ENCODE results near the gene GLB1L3. TPM values are rescaled to one million over a fixed set of nuclear protein-coding genes. Genes with fewer than 3 reads are reported as not detected.

The GLB1L3 gene
- total and polyA plus RNA-seq, 5 donors from 2014 or later: 2.0 to 3.0 (median 2.3) TPM

DNA sequence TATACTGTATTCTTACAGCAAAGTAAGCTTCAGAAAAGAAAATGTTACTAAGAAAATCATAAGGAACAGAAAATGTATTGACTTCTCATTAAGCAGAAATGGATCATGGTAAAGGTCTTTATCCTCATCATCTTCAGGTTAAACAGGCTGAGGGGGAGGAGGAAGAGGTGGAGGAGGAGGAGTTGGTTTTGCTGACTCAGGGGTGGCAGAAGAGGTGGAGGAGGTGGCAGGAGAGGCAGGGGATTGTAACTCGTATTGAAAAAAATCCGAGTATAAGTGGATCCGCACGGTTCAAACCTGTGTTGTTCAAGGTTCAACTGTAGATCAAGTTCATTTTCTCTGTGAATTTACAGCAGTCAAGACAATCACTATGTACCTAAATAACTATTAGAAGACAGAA lies 13.0 kb downstream of the GLB1L3 start:
- H3K27ac Mint-ChIP-seq: no peak overlapping the region
- H3K9me3 ChIP-seq (ENCODE audit: control insufficient read depth in 2 of 2, low read length in 2 of 2): no peaks in the 10 kb centered on the region

DNA sequence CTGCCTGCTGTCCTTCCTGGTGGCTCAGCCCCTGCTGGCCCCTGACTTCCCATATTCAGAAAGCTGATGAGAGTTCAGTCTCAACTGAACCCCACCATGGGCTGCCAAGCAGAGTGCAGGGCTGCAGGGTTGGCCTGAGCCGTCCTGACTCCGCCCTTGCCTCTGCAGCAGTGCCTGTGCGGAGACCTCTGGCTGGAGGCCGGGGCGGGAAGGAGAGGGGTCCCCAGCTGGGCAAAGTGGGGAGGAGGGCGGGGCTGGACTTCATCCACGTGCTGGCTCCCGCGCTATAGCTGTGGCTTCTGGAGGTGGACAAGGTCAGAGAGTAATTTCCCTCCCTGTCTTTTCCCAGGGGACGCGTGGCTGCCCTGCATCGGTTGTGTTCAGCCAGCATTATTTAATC lies 13.6 kb downstream of the GLB1L3 start:
- no peaks in the 10 kb centered on the region for H3K27me3 ChIP-seq (ENCODE audit: control insufficient read depth, insufficient read depth, low read length)
- no peaks in the 10 kb centered on the region for H3K4me1 ChIP-seq (ENCODE audit: control insufficient read depth, insufficient read depth, low read length, poor library complexity, severe bottlenecking)
- H3K4me3 Mint-ChIP-seq: no peak overlapping the region
- no peak overlapping the region for H3K4me3 ChIP-seq (ENCODE audit: low read depth, low read length)
- H3K27me3 Mint-ChIP-seq: peaks cover 9% of the 10 kb centered on the region
- no peaks in the 10 kb centered on the region for H3K36me3 ChIP-seq (ENCODE audit: control insufficient read depth, insufficient read depth, low read length)
- ATAC-seq (ENCODE audit: low read depth in 2 of 2): no peak
- H3K9me3 ChIP-seq (ENCODE audit: control insufficient read depth in 2 of 2, low read length in 2 of 2): no peaks in the 10 kb centered on the region
- DNase-seq: no peak
- no peaks in the 10 kb centered on the region for H3K9me3 Mint-ChIP-seq
- no peaks in the 10 kb centered on the region for H3K36me3 Mint-ChIP-seq
- H3K27ac ChIP-seq (ENCODE audit: insufficient read depth, low read length, poor library complexity, severe bottlenecking): no peak overlapping the region
- H3K27ac Mint-ChIP-seq: no peak overlapping the region
- H3K4me1 Mint-ChIP-seq: no peaks in the 10 kb centered on the region

More for the DNA sequence above, 13.0 kb downstream of the GLB1L3 start:
- no peaks in the 10 kb centered on the region for H3K36me3 ChIP-seq (ENCODE audit: control insufficient read depth, insufficient read depth, low read length)
- Mint-ChIP-seq H3K9me3 (no peaks in the 10 kb centered on the region), H3K36me3 (no peaks in the 10 kb centered on the region), H3K27me3 (peaks cover 9% of the 10 kb centered on the region), H3K4me1 (no peaks in the 10 kb centered on the region), H3K4me3 (no peak overlapping the region)
- no peak for DNase-seq
- H3K4me3 ChIP-seq (ENCODE audit: low read depth, low read length): no peak overlapping the region
- H3K4me1 ChIP-seq (ENCODE audit: control insufficient read depth, insufficient read depth, low read length, poor library complexity, severe bottlenecking): no peaks in the 10 kb centered on the region
- H3K27me3 ChIP-seq (ENCODE audit: control insufficient read depth, insufficient read depth, low read length): no peaks in the 10 kb centered on the region
- H3K27ac ChIP-seq (ENCODE audit: insufficient read depth, low read length, poor library complexity, severe bottlenecking): no peak overlapping the region
- no peak for ATAC-seq (ENCODE audit: low read depth in 2 of 2)

DNA sequence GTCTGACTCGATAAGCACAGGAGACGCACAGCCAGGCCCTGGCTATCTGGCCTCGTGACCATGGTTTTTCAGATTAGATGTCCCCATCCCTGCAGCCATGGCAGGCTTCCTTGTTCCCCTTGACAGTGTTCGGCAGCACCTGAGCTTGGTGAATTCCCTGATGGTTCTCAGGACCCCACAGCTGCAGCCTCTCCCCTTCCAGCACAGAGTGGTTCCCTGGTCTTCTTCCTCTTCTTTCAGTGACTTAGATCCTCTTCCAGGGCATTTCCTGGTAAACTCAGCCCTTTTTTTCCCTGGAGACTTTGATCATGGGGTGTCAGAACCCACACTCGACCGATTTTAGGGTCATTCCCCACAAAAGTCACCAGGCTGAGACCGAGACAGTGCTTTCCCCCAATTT lies 14.5 kb downstream of the GLB1L3 start:
- Mint-ChIP-seq H3K36me3 (no peaks in the 10 kb centered on the region), H3K9me3 (no peaks in the 10 kb centered on the region), H3K4me1 (no peaks in the 10 kb centered on the region), H3K4me3 (no peak overlapping the region), H3K27ac (peak overlapping the region in 2 of 3 donors; percentile 27 to 37), H3K27me3 (peaks cover 9% of the 10 kb centered on the region)
- H3K4me1 ChIP-seq (ENCODE audit: control insufficient read depth, insufficient read depth, low read length, poor library complexity, severe bottlenecking): no peaks in the 10 kb centered on the region
- H3K27me3 ChIP-seq (ENCODE audit: control insufficient read depth, insufficient read depth, low read length): no peaks in the 10 kb centered on the region
- DNase-seq (no peak), ATAC-seq (ENCODE audit: low read depth in 2 of 2) (no peak)
- no peaks in the 10 kb centered on the region for H3K36me3 ChIP-seq (ENCODE audit: control insufficient read depth, insufficient read depth, low read length)
- H3K9me3 ChIP-seq (ENCODE audit: control insufficient read depth in 2 of 2, low read length in 2 of 2): no peaks in the 10 kb centered on the region
- H3K27ac ChIP-seq (ENCODE audit: insufficient read depth, low read length, poor library complexity, severe bottlenecking): no peak overlapping the region
- no peak overlapping the region for H3K4me3 ChIP-seq (ENCODE audit: low read depth, low read length)

DNA sequence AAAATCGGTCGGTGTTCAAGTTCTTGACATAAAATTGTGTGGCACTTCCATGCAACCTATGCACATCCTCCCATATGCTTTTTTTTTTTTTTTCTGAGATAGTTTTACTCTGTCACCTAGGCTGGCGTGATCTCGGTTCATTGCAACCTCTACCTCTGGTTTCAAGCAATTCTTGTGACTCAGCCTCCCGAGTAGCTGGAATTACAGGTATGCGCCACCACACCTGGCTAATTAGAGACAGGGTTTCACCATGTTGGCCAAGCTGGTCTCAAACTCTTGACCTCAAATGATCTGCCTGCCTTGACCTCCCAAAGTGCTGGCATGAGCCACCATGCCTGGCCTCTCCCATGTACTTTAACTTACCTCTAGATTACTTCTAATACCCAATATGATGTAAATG lies 15.0 kb downstream of the GLB1L3 start:
- H3K9me3 ChIP-seq (ENCODE audit: control insufficient read depth in 2 of 2, low read length in 2 of 2): no peaks in the 10 kb centered on the region
- no peak overlapping the region for H3K4me3 ChIP-seq (ENCODE audit: low read depth, low read length)
- H3K27me3 ChIP-seq (ENCODE audit: control insufficient read depth, insufficient read depth, low read length): no peaks in the 10 kb centered on the region
- ATAC-seq (ENCODE audit: low read depth in 2 of 2) (no peak), DNase-seq (no peak)
- Mint-ChIP-seq H3K9me3 (no peaks in the 10 kb centered on the region), H3K36me3 (no peaks in the 10 kb centered on the region), H3K4me1 (no peaks in the 10 kb centered on the region), H3K27ac (peak overlapping the region in 1 of 3 donors; percentile 27), H3K4me3 (no peak overlapping the region), H3K27me3 (peaks cover 9% of the 10 kb centered on the region)
- H3K4me1 ChIP-seq (ENCODE audit: control insufficient read depth, insufficient read depth, low read length, poor library complexity, severe bottlenecking): no peaks in the 10 kb centered on the region
- H3K27ac ChIP-seq (ENCODE audit: insufficient read depth, low read length, poor library complexity, severe bottlenecking): no peak overlapping the region
- no peaks in the 10 kb centered on the region for H3K36me3 ChIP-seq (ENCODE audit: control insufficient read depth, insufficient read depth, low read length)

DNA sequence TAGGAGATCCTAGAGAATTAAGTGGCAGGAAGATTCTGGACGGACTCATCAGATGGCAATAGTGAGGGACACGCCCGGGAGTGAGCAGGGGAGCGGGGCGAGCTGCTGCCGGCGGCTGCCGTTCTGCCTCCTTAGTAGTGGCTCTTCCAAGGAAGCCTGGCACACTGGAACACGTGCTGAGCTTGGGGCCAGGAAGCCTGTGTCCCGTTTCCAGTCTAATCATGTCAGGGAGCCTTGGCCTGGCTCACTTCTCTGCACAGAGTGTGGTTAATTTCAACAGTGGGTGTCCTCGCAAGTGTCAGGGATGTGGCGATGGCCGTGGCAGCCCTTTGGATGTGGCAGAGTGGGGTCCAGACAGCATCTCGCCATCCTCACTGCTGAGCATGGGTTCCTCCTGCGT lies 16.5 kb downstream of the GLB1L3 start:
- ATAC-seq (ENCODE audit: low read depth in 2 of 2) (no peak), DNase-seq (no peak)
- Histone ChIP-seq H3K9me3 (ENCODE audit: control insufficient read depth in 2 of 2, low read length in 2 of 2) (no peaks in the 10 kb centered on the region), H3K27me3 (ENCODE audit: control insufficient read depth, insufficient read depth, low read length) (no peaks in the 10 kb centered on the region), H3K36me3 (ENCODE audit: control insufficient read depth, insufficient read depth, low read length) (no peaks in the 10 kb centered on the region), H3K27ac (ENCODE audit: insufficient read depth, low read length, poor library complexity, severe bottlenecking) (no peak overlapping the region), H3K4me3 (ENCODE audit: low read depth, low read length) (no peak overlapping the region), H3K4me1 (ENCODE audit: control insufficient read depth, insufficient read depth, low read length, poor library complexity, severe bottlenecking) (no peaks in the 10 kb centered on the region)
- Mint-ChIP-seq H3K27ac (no peak overlapping the region), H3K27me3 (peaks cover 5% of the 10 kb centered on the region), H3K36me3 (no peaks in the 10 kb centered on the region), H3K4me1 (no peaks in the 10 kb centered on the region), H3K9me3 (no peaks in the 10 kb centered on the region), H3K4me3 (no peak overlapping the region)

DNA sequence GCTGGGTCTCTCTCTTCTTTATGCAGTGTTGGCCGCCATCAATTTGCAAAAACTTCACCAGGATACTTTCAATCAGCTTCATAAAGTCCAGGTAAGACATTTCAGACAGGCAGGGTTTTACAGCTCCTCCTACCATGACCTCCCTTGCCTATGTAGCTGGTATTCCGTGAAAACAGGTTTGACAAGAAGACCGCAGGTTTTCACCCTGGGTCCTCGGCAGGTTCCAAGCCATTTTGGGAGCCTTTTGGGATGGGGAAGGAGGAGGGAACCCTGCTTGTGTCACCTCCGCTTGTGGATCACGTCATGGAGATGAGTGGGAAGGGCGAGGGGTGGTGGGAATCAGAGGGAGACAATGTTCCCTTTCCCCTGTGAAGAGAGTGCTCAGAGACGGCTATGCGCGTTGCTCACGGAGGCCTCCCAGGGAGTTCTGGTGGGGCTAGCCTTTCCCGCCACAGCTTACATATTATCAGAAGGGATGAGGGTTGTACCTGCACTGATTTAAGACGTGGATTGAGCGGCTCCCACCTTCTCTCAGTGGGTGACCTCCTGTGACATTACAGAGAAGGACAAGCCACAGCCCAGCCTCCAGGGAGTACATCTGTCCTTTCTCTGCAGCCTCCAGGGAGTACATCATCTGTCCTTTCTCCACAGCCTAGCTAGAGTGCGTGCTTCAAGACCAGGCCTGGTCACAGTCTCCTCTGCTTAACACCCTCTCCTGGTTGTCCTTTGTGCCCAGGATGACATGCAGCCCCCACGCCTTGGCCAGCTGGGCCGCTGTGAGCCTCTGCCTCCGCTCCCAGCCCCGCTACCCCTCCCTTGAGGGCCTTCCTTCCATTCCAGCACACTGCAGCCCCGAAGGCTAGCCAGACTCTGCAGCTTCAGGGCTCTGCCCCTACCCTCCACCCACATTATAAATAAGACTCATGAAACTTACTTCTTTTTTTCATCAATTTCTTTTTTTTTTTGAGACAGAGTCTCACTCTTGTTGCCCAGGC lies 17.2 kb downstream of the GLB1L3 start:
- no peak overlapping the region for H3K4me3 Mint-ChIP-seq
- Histone ChIP-seq H3K9me3 (ENCODE audit: control insufficient read depth in 2 of 2, low read length in 2 of 2) (no peaks in the 10 kb centered on the region), H3K27me3 (ENCODE audit: control insufficient read depth, insufficient read depth, low read length) (no peaks in the 10 kb centered on the region), H3K27ac (ENCODE audit: insufficient read depth, low read length, poor library complexity, severe bottlenecking) (no peak overlapping the region), H3K4me3 (ENCODE audit: low read depth, low read length) (no peak overlapping the region), H3K36me3 (ENCODE audit: control insufficient read depth, insufficient read depth, low read length) (no peaks in the 10 kb centered on the region), H3K4me1 (ENCODE audit: control insufficient read depth, insufficient read depth, low read length, poor library complexity, severe bottlenecking) (no peaks in the 10 kb centered on the region)
- no peak overlapping the region for H3K27ac Mint-ChIP-seq
- no peaks in the 10 kb centered on the region for H3K4me1 Mint-ChIP-seq
- no peak for ATAC-seq (ENCODE audit: low read depth in 2 of 2)
- H3K9me3 Mint-ChIP-seq: no peaks in the 10 kb centered on the region
- H3K36me3 Mint-ChIP-seq: no peaks in the 10 kb centered on the region
- no peaks in the 10 kb centered on the region for H3K27me3 Mint-ChIP-seq
- no peak for DNase-seq

DNA sequence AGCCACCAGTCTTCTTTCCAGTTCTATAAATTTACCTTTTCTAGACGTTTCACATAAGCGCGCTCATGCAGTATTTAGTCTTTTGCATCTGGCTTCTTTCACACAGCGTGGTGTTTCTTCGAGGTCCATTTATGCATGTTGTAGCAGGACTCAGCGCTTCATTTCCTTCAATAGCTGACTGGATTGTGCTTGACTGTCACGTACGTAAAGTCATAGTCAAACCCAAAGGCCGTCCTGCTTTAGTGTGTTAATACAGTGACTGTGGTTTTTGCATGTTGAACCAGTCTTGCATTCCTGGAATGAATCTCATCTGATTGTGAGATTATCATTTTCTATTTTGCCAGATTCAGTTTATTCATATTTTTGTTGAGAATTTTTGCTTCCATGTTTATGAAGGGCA lies 18.5 kb downstream of the GLB1L3 start:
- no peaks in the 10 kb centered on the region for H3K4me1 Mint-ChIP-seq
- no peaks in the 10 kb centered on the region for H3K27me3 Mint-ChIP-seq
- H3K27me3 ChIP-seq (ENCODE audit: control insufficient read depth, insufficient read depth, low read length): no peaks in the 10 kb centered on the region
- no peak overlapping the region for H3K27ac ChIP-seq (ENCODE audit: insufficient read depth, low read length, poor library complexity, severe bottlenecking)
- no peaks in the 10 kb centered on the region for H3K4me1 ChIP-seq (ENCODE audit: control insufficient read depth, insufficient read depth, low read length, poor library complexity, severe bottlenecking)
- no peaks in the 10 kb centered on the region for H3K9me3 ChIP-seq (ENCODE audit: control insufficient read depth in 2 of 2, low read length in 2 of 2)
- H3K27ac Mint-ChIP-seq: no peak overlapping the region
- ATAC-seq (ENCODE audit: low read depth in 2 of 2) (no peak), DNase-seq (no peak)
- H3K9me3 Mint-ChIP-seq: no peaks in the 10 kb centered on the region
- no peak overlapping the region for H3K4me3 ChIP-seq (ENCODE audit: low read depth, low read length)
- no peak overlapping the region for H3K4me3 Mint-ChIP-seq
- H3K36me3 Mint-ChIP-seq: no peaks in the 10 kb centered on the region
- no peaks in the 10 kb centered on the region for H3K36me3 ChIP-seq (ENCODE audit: control insufficient read depth, insufficient read depth, low read length)

DNA sequence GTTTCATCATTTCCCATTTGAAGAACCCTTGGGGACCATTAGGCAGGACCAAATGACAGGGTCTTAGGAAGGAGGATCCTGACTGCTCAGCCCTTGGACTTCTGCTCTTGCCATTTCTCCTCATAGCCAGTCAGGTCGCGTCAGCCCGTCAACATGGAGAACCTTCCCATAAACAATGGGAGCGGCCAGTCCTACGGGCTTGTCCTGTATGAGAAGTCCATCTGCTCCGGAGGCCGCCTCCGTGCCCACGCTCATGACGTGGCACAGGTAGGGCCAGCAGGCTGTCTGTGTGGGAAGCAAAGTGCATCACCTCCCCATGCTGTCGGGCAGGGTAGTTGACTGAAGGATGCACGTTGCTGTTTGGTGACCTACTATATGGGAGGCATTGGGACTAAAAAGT lies 36.0 kb downstream of the GLB1L3 start:
- no peak for DNase-seq
- no peak overlapping the region for H3K27ac Mint-ChIP-seq
- Histone ChIP-seq H3K9me3 (ENCODE audit: control insufficient read depth in 2 of 2, low read length in 2 of 2) (peaks cover 7 to 9% of the 10 kb centered on the region in 2 experiments), H3K4me1 (ENCODE audit: control insufficient read depth, insufficient read depth, low read length, poor library complexity, severe bottlenecking) (no peaks in the 10 kb centered on the region), H3K4me3 (ENCODE audit: low read depth, low read length) (no peak overlapping the region), H3K27ac (ENCODE audit: insufficient read depth, low read length, poor library complexity, severe bottlenecking) (no peak overlapping the region), H3K27me3 (ENCODE audit: control insufficient read depth, insufficient read depth, low read length) (no peaks in the 10 kb centered on the region), H3K36me3 (ENCODE audit: control insufficient read depth, insufficient read depth, low read length) (no peaks in the 10 kb centered on the region)
- H3K4me1 Mint-ChIP-seq: no peaks in the 10 kb centered on the region
- no peaks in the 10 kb centered on the region for H3K36me3 Mint-ChIP-seq
- H3K9me3 Mint-ChIP-seq: peaks cover 0 to 8% (median 2%) of the 10 kb centered on the region in 7 donors
- H3K27me3 Mint-ChIP-seq: peaks cover 6% of the 10 kb centered on the region
- no peak for ATAC-seq (ENCODE audit: low read depth in 2 of 2)
- H3K4me3 Mint-ChIP-seq: no peak overlapping the region

All from CD4-positive, CD25-positive, alpha-beta regulatory T cell (primary cell).